Breast epithelium (tissue), 4 donors: ENCODE measurements around the gene PDE6B. TPM values are rescaled to one million over a fixed set of nuclear protein-coding genes. Genes with fewer than 3 reads are reported as not detected.

Experiments used
- DNase-seq, 2 donors: peaks; one replicate each; pipeline ENCODE4 v3.0.0-alpha.2; 2019; ENCODE audit warnings: low spot score in 2 of 2
- H3K27ac ChIP-seq, 2 donors: fragments of 200-600 bp; sonication (generic) in 1 of 2; one replicate each; pipeline ENCODE4 v1.5.1; 2016 to 2019; ENCODE audit warnings: mild to moderate bottlenecking in 1 of 2
- H3K27me3 ChIP-seq, 2 donors: fragments of 200-600 bp; sonication (generic) in 1 of 2; one replicate each; pipeline versions ENCODE4 v1.5.1 to v1.6.0; 2017 to 2019; ENCODE audit warnings: control low read depth in 1 of 2, mild to moderate bottlenecking in 1 of 2
- H3K36me3 ChIP-seq: fragments of 200-600 bp; one replicate; pipeline ENCODE4 v1.5.1; 2019
- H3K4me1 ChIP-seq, 2 donors: fragments of 200-600 bp; sonication (generic); one replicate each; pipeline ENCODE4 v1.5.1; 2016 to 2019; ENCODE audit warnings: control low read depth in 1 of 2
- H3K4me3 ChIP-seq, 3 donors: fragments of 200-600 bp; sonication (generic); 1 replicate in 2 of 3; 2 replicates in 1 of 3; pipeline ENCODE4 v1.5.1; 2016 to 2019; ENCODE audit warnings: mild to moderate bottlenecking in 3 of 3, moderate library complexity in 2 of 3
- H3K9me3 ChIP-seq, 2 donors: fragments of 200-600 bp; sonication (generic) in 1 of 2; one replicate each; pipeline ENCODE4 v1.5.1; 2016 to 2019; ENCODE audit warnings: control low read depth in 1 of 2
- CTCF ChIP-seq, 3 donors: fragments of 450-650 bp; IDR thresholded peaks; one replicate each; pipeline ENCODE4 v1.5.1; 2016 to 2017; ENCODE audit warnings: antibody characterized with exemption in 3 of 3, mild to moderate bottlenecking in 3 of 3, moderate library complexity in 3 of 3
- POLR2A ChIP-seq: fragments of 450-650 bp; IDR thresholded peaks from one replicate; pipeline ENCODE4 v1.6.1; 2016; ENCODE audit warnings: antibody characterized with exemption, mild to moderate bottlenecking, moderate library complexity
- POLR2AphosphoS5 ChIP-seq, 3 donors: sonication (generic); formaldehyde crosslinking; IDR thresholded peaks; one replicate each; pipeline ENCODE4 v1.6.1; 2017; ENCODE audit warnings: antibody characterized with exemption in 3 of 3
- intact Hi-C: fragments of 100-400 bp; cut with DNase I; formaldehyde crosslinking; loops from one replicate; pipeline ENCODE4 v1.15.1; 2023; ENCODE audit warnings: low total_unique reads
- total RNA-seq, 3 donors: library from RNA; depleted of rRNA; stranded (reverse); fragments of >200 nt; gene quantifications; one replicate each; pipeline ENCODE4 v1.1.0, GENCODE V29; 2016

The PDE6B gene
- total RNA-seq, 3 donors from 2014 or later: 2.7 to 10.2 (median 8.5) TPM

GRCh38 chr4:657338-657833 lies 32.0 kb downstream of the PDE6B start:
- Histone ChIP-seq H3K9me3 (no peaks in the 10 kb centered on the region), H3K4me1 (no peaks in the 10 kb centered on the region), H3K36me3 (no peaks in the 10 kb centered on the region), H3K27ac (no peak overlapping the region), H3K27me3 (peaks cover 0 to 23% of the 10 kb centered on the region in 2 donors), H3K4me3 (no peak overlapping the region)
- DNase-seq: no peak
- intact Hi-C loops: loop anchor here (10.0 kb wide), 1 partner anchor 907 kb away; no protein-coding TSS in a partner anchor
- TF ChIP-seq POLR2A: no peak
- TF ChIP-seq POLR2AphosphoS5 (IDR thresholded peaks at IDR 0.05): no peak
- TF ChIP-seq CTCF (IDR thresholded peaks at IDR 0.05): no peak

GRCh38 chr4:657834-658667 lies 32.7 kb downstream of the PDE6B start:
- Histone ChIP-seq H3K27me3 (peaks cover 0 to 23% of the 10 kb centered on the region in 2 donors), H3K27ac (no peak overlapping the region), H3K9me3 (no peaks in the 10 kb centered on the region), H3K4me1 (no peaks in the 10 kb centered on the region), H3K4me3 (no peak overlapping the region), H3K36me3 (no peaks in the 10 kb centered on the region)
- intact Hi-C loops: loop anchor here (10.0 kb wide), 1 partner anchor 907 kb away; no protein-coding TSS in a partner anchor
- TF ChIP-seq POLR2A (no peak), POLR2AphosphoS5 (IDR thresholded peaks at IDR 0.05) (no peak), CTCF (IDR thresholded peaks at IDR 0.05) (no peak)
- no peak for DNase-seq

- no peak for DNase-seq
- Histone ChIP-seq H3K4me3 (no peak overlapping the region), H3K4me1 (no peaks in the 10 kb centered on the region), H3K36me3 (no peaks in the 10 kb centered on the region), H3K27me3 (peaks cover 0 to 23% of the 10 kb centered on the region in 2 donors), H3K9me3 (no peaks in the 10 kb centered on the region), H3K27ac (no peak overlapping the region)
- TF ChIP-seq POLR2AphosphoS5 (IDR thresholded peaks at IDR 0.05) (no peak), POLR2A (no peak), CTCF (IDR thresholded peaks at IDR 0.05) (no peak)
- intact Hi-C loops: loop anchor here (10.0 kb wide), 1 partner anchor 906 kb away; no protein-coding TSS in a partner anchor
These were observed 33.6 kb downstream of the PDE6B start for GRCh38 chr4:658681-659667.

- Histone ChIP-seq H3K27me3 (peaks cover 0 to 15% of the 10 kb centered on the region in 2 donors), H3K4me1 (no peaks in the 10 kb centered on the region), H3K36me3 (no peaks in the 10 kb centered on the region), H3K27ac (no peak overlapping the region), H3K9me3 (no peaks in the 10 kb centered on the region), H3K4me3 (no peak overlapping the region)
- TF ChIP-seq CTCF (IDR thresholded peaks at IDR 0.05) (no peak), POLR2A (no peak), POLR2AphosphoS5 (IDR thresholded peaks at IDR 0.05) (no peak)
- no peak for DNase-seq
- intact Hi-C loops: loop anchor here (10.0 kb wide), 1 partner anchor 905 kb away; no protein-coding TSS in a partner anchor
These were observed 34.5 kb downstream of the PDE6B start for GRCh38 chr4:659851-660250.
